GM23248 (cell line): Measurements from ENCODE around the gene PDXDC1. TPM values are rescaled to one million over a fixed set of nuclear protein-coding genes. Genes with fewer than 3 reads are reported as not detected.
"Not testable (repeated sequence)": the region's sequence is repeated elsewhere in the genome, so short reads cannot be mapped to it uniquely, and the experiment has no call there.

Experiments used
- DNase-seq: peaks from one replicate; pipeline ENCODE4 v3.0.0-alpha.2; 2015
- H2AFZ ChIP-seq: fragments of 200-600 bp; sonication (generic); 2 replicates; pipeline ENCODE4 v1.6.1; 2016; ENCODE audit warnings: antibody characterized with exemption
- H3F3A ChIP-seq: fragments of 200-600 bp; sonication (generic); 2 replicates; pipeline ENCODE4 v1.6.1; 2016; ENCODE audit warnings: mild to moderate bottlenecking, antibody characterized with exemption, mixed run types; ENCODE audit not compliant: insufficient read depth
- H3K27ac ChIP-seq: fragments of 200-600 bp; sonication (generic); 2 replicates; pipeline ENCODE4 v1.5.1; 2016; ENCODE audit warnings: mild to moderate bottlenecking
- H3K27me3 ChIP-seq: fragments of 200-600 bp; sonication (generic); replicated peaks from 2 replicates; pipeline ENCODE4 v1.6.1; 2016; ENCODE audit warnings: mild to moderate bottlenecking; ENCODE audit not compliant: insufficient read depth
- H3K36me3 ChIP-seq: fragments of 200-600 bp; sonication (generic); 2 replicates; pipeline ENCODE4 v1.6.1; 2016; ENCODE audit warnings: low read depth, mild to moderate bottlenecking
- H3K4me1 ChIP-seq: fragments of 200-600 bp; sonication (generic); 2 replicates; pipeline ENCODE4 v1.6.1; 2016; ENCODE audit warnings: mild to moderate bottlenecking; ENCODE audit not compliant: insufficient read depth
- H3K4me2 ChIP-seq: fragments of 200-600 bp; sonication (generic); one replicate; pipeline ENCODE4 v1.6.1; 2016; ENCODE audit warnings: mild to moderate bottlenecking; ENCODE audit not compliant: unreplicated experiment
- H3K4me3 ChIP-seq: fragments of 200-600 bp; sonication (generic); 2 replicates; pipeline ENCODE4 v1.5.1; 2016; ENCODE audit warnings: mild to moderate bottlenecking
- H3K79me2 ChIP-seq: fragments of 200-600 bp; sonication (generic); 2 replicates; pipeline ENCODE4 v1.6.1; 2016; ENCODE audit warnings: mild to moderate bottlenecking; ENCODE audit not compliant: insufficient read depth
- H3K9ac ChIP-seq: fragments of 200-600 bp; sonication (generic); 2 replicates; pipeline ENCODE4 v1.6.1; 2016; ENCODE audit warnings: mild to moderate bottlenecking
- H3K9me2 ChIP-seq: fragments of 200-600 bp; sonication (generic); 2 replicates; pipeline ENCODE4 v1.6.1; 2016; ENCODE audit warnings: mixed run types, mild to moderate bottlenecking, moderate library complexity; ENCODE audit not compliant: insufficient read depth
- H3K9me3 ChIP-seq: fragments of 200-600 bp; sonication (generic); one replicate; pipeline ENCODE4 v1.6.1; 2017; ENCODE audit warnings: low read depth
- H4K20me1 ChIP-seq: fragments of 200-600 bp; sonication (generic); 2 replicates; pipeline ENCODE4 v1.6.0; 2016; ENCODE audit not compliant: insufficient read depth
- EZH2 ChIP-seq: fragments of 200-600 bp; sonication (generic); IDR thresholded peaks from 2 replicates; pipeline ENCODE4 v1.6.1; 2018; ENCODE audit warnings: antibody characterized with exemption, mild to moderate bottlenecking; ENCODE audit not compliant: insufficient read depth, poor library complexity, severe bottlenecking
- EZH2phosphoT487 ChIP-seq: fragments of 200-600 bp; sonication (generic); IDR thresholded peaks from 2 replicates; pipeline ENCODE4 v1.6.1; 2018; ENCODE audit warnings: antibody characterized with exemption, moderate library complexity, mild to moderate bottlenecking, low read depth; ENCODE audit not compliant: insufficient read depth
- WGBS, 2 experiments: methylation state at CpG; one replicate each; pipeline ENCODE4 v1.1.6; 2015 to 2017; ENCODE audit warnings: low lambda C conversion rate in 2 of 2, low coverage in 1 of 2; ENCODE audit errors: missing lambda C conversion rate in 2 of 2; 5-methylcytosine and 5-hydroxymethylcytosine counted together
- in situ Hi-C: fragments of 300-500 bp; cut with MboI; formaldehyde crosslinking; loops from 2 replicates; pipeline ENCODE4 v1.15.0; 2020
- polyA plus RNA-seq: library from polyadenylated mRNA; unstranded; fragments of >200 nt; fragmentation: Nextera tagmentation; extraction: Ambion mirVana; gene quantifications from 2 replicates; pipeline ENCODE4 v1.2.1, GENCODE V29; 2016
- total RNA-seq: library from RNA; depleted of rRNA; stranded (reverse); fragments of >200 nt; shearing (Covaris generic); gene quantifications from 2 replicates; pipeline ENCODE4 v1.2.3, GENCODE V29; 2014

Gene PDXDC1
- total and polyA plus RNA-seq, 2 experiments from 2014 or later, result 61.1 to 63.9 TPM

- H3K9ac ChIP-seq, in situ Hi-C loops, H3K4me2 ChIP-seq, H3K4me3 ChIP-seq, H3K27me3 ChIP-seq, H3K9me2 ChIP-seq, H4K20me1 ChIP-seq, H3K9me3 ChIP-seq, DNase-seq, H2AFZ ChIP-seq: not testable (repeated sequence)
- peaks cover 65% of the 10 kb centered on the region for H3K79me2 ChIP-seq
- H3K36me3 ChIP-seq, result peaks cover 19% of the 10 kb centered on the region
- peaks cover 53% of the 10 kb centered on the region for H3F3A ChIP-seq
- peak overlapping the region; percentile 78 for H3K27ac ChIP-seq
- H3K4me1 ChIP-seq, result peaks cover 33% of the 10 kb centered on the region
- WGBS, 2 experiments, result 75 to 78% methylated on average over 29 of the region's 29 CpGs
Observed at GRCh38 chr16:15027503-15028344, 52.9 kb downstream of the PDXDC1 start.

DNA sequence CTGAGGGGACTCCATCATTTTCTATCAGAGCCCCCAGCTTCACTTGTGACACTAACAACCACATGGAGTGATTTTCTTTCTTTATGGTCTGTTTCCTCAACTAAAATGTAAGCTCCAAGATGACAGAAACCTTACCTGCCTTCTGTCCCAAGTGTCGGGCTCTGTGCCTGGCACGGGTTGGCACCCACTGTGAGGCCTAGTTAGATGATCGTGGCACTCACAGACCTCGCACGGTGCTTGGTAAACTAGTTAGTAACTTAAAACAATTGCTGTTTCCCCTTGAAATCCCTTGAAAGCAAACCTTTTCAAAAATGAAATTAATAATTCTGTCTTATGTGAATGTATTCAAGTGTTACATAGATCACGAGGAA, 53.5 kb downstream of the PDXDC1 start:
- H3K36me3 ChIP-seq, result peaks cover 14% of the 10 kb centered on the region; the same call in 1 of the 2 replicates
- peak overlapping the region; percentile 15 for H3K4me2 ChIP-seq
- H4K20me1 ChIP-seq, H3K9me2 ChIP-seq, H3K4me3 ChIP-seq, H2AFZ ChIP-seq, H3K9me3 ChIP-seq, DNase-seq, in situ Hi-C loops, H3K27me3 ChIP-seq: not testable (repeated sequence)
- H3K27ac ChIP-seq, result peak overlapping the region; percentile 78
- H3K4me1 ChIP-seq, result peaks cover 33% of the 10 kb centered on the region
- H3F3A ChIP-seq, result peaks cover 47% of the 10 kb centered on the region
- peak overlapping the region; percentile 51 for H3K9ac ChIP-seq
- 69 to 79% methylated on average over 6 of the region's 6 CpGs for WGBS, 2 experiments
- peaks cover 59% of the 10 kb centered on the region for H3K79me2 ChIP-seq

DNA sequence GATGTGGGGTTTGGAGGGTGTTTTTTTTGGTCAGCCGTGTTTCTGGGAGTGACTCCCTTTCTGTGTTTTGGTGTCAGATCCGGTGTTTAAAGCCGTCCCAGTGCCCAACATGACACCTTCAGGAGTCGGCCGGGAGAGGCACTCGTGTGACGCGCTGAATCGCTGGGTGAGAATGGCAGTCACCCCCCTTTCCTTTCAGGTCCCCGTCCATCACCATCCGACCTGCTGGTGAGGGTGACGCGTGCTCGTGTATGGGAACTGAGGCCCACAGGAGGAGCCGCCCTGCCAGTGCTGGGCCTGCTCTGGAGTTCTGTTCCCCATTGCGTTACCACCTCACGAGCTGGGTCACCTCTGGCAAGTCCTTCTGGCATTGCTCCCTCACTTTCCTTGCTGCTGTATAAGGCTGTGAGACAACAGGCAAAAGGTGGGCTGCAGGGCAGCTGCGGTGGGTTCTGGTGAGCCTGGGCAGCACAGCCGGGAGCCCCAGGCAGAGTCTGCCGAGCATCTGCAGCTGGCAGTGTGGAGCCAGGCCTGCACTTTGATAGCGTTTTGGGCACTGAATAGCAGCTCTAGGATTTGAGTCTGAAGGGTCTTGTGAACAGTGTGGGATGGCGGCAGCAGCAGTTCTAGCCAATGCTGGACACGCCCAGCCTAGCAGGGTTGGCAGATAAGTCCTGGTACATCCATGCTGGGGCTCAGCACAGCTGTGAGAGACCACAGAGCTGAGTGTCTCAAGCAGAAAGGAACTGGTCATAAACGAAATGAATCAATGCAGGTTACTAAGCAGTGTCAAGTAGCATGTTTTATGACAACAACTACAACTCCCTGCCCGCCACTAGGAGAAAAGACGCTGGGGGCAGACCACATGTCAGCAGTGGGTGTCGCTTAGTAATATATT, 54.2 kb downstream of the PDXDC1 start:
- DNase-seq, result peak; percentile 84
- H3K4me3 ChIP-seq, H4K20me1 ChIP-seq, H3K27me3 ChIP-seq, in situ Hi-C loops, H3K9me2 ChIP-seq, H3K9me3 ChIP-seq, H2AFZ ChIP-seq: not testable (repeated sequence)
- peak overlapping the region; percentile 51 for H3K9ac ChIP-seq
- peak overlapping the region; percentile 78 for H3K27ac ChIP-seq
- H3K4me2 ChIP-seq, result peak overlapping the region; percentile 15
- H3K79me2 ChIP-seq, result peaks cover 53% of the 10 kb centered on the region
- peaks cover 42% of the 10 kb centered on the region for H3F3A ChIP-seq
- peaks cover 33% of the 10 kb centered on the region for H3K4me1 ChIP-seq
- H3K36me3 ChIP-seq, result peaks cover 17% of the 10 kb centered on the region; the same call in 1 of the 2 replicates
- WGBS, 2 experiments, result 53 to 66% methylated on average over 27 of the region's 27 CpGs

- H3K9me3 ChIP-seq, in situ Hi-C loops, H4K20me1 ChIP-seq, H3K4me3 ChIP-seq, H2AFZ ChIP-seq, H3K4me2 ChIP-seq, H3K27me3 ChIP-seq, H3K9me2 ChIP-seq: not testable (repeated sequence)
- Histone ChIP-seq H3K9ac (peak overlapping the region; percentile 48), H3K36me3 (peaks cover 18% of the 10 kb centered on the region; the same call in 1 of the 2 replicates), H3K79me2 (peaks cover 46% of the 10 kb centered on the region), H3K27ac (peak overlapping the region; percentile 78), H3K4me1 (peaks cover 32% of the 10 kb centered on the region), H3F3A (peaks cover 41% of the 10 kb centered on the region)
- 64 to 66% methylated on average over 6 of the region's 6 CpGs for WGBS, 2 experiments
- DNase-seq, result peak; percentile 19
Observed at GRCh38 chr16:15029749-15030148, 54.9 kb downstream of the PDXDC1 start.

DNA sequence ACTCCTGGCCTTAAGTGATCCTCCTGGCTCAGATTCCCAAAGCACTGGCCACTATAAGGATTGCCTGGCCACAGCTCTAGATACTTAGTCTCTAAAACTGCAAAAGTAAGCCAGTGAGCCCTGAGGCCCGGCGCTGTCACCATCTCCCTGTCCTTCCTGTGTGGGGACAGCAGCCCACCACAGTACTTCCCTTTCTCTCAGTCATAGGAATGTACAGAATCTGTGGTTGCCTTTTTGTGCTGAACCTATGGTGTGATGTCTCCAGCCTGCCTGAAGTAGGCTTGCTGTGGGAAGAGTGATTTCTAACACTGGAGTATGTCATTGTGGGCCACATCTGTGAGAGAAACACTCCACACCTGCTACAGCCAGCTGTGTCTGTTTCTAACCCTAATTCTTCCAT, 56.4 kb downstream of the PDXDC1 start:
- Histone ChIP-seq H3F3A (peaks cover 36% of the 10 kb centered on the region), H3K4me2 (no peak overlapping the region), H3K9me2 (no peaks in the 10 kb centered on the region), H3K36me3 (peaks cover 28% of the 10 kb centered on the region), H3K4me3 (no peak overlapping the region), H3K79me2 (peaks cover 37% of the 10 kb centered on the region), H3K27ac (no peak overlapping the region), H2AFZ (no peak overlapping the region), H3K9ac (no peak overlapping the region), H3K27me3 (no peaks in the 10 kb centered on the region), H3K4me1 (peaks cover 25% of the 10 kb centered on the region), H4K20me1 (no peaks in the 10 kb centered on the region), H3K9me3 (no peaks in the 10 kb centered on the region)
- DNase-seq, result no peak
- no peak for TF ChIP-seq EZH2phosphoT487
- TF ChIP-seq EZH2, result no peak
- in situ Hi-C loops, result no loop called here
- WGBS, 2 experiments, result 97 to 100% methylated on average over 2 of the region's 2 CpGs
